Activated naive CD4-positive, alpha-beta T cell treated with Interleukin-2 at 50 U/mL for 16 hours (primary cell): ENCODE measurements around the gene FOXE3.

Experiments
- DNase-seq: peaks from one replicate; pipeline ENCODE4 v3.0.0-alpha.2; 2020

FOXE3 gene

DNA sequence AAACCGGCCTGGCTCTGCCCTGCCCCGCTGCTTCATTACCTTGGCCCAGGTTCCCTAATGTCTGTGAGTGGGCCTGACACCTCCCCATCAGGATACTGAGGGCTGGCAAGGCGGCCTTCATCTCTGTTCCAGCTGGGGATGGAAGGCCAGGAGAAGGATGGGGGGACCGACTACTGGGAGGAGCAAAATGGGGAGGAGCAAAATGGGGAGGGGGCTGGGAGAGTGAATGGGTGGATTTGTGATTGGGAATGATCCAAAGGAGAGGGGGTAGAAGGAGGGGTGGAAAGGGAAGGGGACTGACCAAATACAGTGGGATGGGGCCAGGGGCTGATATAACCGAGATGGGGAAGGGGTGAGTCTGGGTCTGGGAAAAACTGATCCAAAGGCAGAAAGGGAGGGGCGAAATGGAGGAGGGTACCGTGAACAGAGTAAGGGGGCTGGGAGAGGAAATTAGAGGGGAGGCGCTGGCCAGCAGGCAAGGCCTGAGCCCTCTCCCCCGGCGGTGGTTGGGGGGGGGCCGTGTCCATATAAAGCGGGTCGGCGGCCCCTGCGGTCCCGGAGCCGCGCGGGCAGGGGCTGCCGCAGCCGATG is at the start of gene FOXE3:
Gene FOXE3 (plus strand): TSS at position 558 of the 591 bp plus-strand sequence. CDS start 31 bp downstream, at position 589.
- DNase-seq: no peak

DNA sequence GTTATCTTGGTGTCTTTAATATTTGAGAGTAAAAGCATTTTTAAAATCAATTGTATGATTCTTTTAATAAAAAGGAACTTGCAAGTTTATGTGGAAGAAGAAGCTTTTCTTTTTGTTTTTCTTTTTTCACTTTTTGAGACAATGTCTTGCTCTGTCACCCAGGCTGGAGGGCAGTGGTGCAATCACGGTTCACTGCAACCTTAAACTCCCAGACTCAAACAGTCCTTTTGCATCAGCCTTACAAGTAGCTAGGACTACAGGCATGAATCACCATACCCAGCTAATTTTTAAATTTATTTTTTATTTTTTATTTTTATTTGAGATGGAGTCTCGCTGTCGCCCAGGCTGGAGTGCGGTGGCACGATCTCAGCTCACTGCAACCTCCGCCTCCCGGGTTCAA is 48.4 kb upstream of the FOXE3 start:
- DNase-seq: no peak

DNA sequence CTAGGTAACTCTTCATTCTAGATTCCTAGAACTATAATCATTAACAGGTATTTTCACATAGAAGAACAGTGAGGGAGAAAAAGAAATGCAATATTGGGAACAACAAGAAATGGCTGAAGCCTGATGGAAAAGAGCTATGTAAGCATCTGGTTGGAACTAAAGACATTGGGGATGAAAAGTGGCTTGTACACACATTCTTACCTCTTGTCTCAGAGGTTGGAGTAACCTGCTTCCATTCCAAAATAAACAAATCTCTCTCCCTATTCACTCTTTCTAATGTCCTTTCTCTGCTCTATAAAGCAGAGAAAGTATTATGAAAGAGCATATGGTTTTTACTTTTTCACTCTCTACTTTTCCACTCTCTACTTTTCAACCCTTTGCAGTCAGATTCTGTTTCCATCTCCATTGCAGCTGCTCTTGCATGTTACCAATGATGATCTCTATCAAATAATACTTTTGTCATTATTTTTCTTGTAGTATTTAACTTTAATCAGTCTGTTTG is 45.0 kb upstream of the FOXE3 start:
- DNase-seq: no peak

DNA sequence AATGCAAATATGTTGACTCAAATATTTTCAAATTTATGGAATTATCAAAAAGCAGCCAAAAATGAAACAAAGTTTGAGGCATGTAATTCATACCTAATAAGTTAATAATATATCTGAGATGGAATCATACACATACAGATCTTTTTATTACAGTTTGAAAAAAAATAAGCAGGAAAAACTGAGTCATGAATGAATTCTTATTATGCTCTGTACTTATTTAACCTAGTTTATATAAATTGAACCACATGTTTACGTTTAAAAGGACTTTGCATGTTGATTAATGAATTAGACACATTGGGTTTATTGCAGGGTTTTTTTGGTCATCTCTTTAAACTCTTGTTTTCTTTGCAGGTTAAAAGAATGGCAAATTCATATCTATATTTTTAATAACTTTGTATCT is 41.6 kb upstream of the FOXE3 start:
- no peak for DNase-seq

DNA sequence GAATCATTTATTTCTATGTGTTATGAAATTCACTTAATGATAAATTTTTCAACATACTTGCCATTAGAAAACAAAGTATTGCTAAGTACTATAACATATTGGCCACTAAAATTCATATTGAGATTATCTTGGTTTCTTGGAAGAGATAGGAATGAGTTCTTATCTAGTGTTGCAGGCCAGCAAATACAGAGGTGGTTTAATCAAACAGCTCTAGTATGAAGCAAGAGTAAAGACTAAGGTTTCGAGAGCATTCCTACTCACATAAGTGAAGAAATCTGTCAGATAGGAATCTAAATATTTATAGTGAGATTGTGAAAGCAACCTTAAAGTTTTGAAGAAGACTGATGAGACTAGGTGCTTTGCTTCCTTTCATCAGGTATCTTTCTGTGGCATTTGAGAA is 37.9 kb upstream of the FOXE3 start:
- no peak for DNase-seq

DNA sequence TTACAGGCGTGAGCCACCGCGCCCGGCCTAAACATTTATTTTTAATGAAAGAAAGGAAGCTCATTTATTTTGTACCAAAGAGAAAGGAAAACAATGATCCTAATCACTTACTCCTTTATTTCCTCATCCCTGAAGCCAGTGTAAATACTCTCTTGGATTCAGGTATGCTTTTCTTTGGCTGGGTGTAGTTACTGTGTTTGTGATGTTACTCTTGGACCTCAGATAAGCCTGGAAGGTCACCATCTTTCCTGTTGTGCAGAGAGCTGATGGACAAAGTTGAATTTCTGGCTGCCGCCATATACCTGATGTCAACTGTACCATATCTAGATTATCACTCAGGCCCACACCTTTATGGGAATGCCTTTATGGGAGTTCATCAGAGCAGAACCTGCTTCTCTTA is 35.4 kb upstream of the FOXE3 start:
- DNase-seq: no peak

DNA sequence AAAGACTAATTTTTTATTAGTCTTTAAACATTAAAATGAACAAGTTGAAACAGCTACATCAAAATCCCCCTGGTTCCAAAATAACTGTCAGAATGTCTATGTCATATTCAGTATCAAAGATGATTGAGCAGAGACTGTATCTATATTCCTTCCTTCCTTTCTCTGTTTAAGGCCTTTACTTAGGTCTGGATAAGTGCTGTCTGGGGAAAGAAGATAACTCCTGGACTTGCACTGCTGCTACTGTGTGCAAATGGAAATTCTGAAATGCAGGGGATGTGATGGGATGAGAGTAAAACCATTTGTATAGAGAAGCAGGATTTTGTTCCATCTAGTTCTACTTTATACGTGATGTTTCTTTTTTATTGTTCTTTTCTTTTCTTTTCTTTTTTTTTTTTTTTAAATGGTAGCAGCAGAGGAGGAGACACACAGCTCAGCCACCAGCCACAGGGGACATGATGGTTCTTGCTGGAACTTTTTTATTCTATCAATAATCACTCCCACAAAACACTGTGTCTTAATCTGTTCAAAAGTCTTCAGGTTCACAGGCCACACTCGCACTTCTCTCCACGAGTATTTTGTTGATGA is 33.6 kb upstream of the FOXE3 start:
- no peak for DNase-seq

DNA sequence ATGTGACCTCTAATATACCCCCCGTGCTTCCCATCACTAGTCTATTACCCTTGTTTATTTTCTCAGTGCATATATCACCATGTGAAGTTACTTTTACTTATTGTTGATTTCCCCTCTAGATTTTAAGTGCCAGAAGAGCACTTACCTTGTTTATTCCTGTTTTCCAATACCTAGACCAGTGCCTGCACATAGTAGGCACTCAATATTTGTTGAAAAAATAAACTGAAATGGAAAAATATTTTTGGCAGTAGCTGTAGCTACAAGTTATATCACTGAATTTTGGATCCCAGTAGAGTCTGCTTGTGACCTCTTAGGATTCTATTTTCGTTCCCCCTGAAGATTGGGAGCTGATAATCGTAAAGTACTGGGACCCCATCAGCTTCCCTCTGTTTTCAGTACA is 32.0 kb upstream of the FOXE3 start:
- no peak for DNase-seq

DNA sequence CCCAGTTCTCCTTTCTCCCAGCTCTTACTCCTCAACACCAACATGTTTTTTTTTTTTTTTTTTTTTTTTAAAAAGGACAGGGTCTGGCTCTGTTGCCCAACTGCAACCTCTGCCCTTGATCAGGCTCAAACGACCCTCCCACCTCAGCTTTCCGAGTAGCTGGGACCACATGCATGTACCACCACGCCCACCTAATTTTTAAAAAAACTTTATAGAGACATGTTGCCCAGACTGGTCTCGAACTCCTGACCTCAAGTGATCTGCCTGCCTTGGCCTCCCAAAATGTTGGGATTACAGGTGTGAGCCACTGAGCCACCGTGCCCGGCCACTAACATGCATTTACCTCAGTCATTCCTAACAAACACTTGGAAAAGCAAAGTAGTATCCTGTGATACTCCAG is 31.1 kb upstream of the FOXE3 start:
- no peak for DNase-seq

DNA sequence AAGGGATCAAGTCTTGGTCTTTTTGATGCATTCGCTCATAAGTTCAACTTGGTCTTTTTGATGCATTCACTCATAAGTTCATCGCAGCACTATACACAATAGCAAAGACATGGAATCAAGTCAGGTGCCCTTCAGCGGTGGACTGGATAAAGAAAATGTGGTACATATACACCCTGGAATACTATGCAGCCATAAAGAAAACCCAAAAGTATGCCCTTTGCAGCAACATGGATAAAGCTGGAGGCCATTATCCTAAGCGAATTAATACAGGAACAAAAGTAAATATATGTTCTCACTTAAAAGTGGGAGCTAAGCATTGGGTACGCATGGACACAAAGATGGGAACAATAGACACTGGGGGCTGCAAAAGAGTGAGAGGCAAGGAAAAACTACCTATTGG is 29.8 kb upstream of the FOXE3 start:
- DNase-seq: no peak

DNA sequence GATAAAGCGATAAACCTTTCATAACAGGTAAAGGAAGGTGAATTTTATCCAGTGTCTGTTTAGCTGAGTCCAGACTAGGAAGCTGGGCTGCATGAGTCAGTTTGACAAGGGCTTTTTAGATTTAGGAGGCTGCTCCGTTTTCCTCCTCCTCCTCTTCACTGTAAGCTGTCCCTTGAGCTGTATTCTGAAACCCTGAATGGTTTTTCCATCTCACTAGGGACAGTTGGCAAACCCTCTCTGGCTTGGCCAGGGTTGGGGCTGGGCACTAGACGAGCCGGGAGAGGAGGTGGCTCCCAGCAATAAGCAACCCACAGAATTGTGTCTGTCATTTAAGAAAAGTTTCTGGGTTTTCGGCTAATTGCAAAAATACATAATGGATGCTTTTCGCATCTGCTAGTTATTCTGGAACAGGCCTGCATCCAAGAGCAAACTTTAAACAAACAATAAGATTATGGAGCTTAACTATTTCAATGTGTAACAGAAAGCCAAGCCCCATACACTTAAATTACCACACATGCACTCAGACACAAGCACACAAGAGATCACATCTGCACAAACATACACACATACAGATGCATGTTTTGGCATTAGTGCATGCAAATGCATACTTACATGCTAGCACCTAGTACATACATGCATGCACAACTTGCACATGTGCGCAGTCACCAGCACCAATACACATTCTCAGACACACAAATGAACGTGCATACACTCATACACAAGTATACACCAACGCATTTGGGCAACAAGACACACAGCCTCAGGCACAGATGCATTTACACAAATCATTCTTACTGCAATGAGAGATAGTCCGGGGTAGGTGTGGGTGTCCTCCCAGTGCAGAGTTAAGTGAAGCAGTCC is 27.8 kb upstream of the FOXE3 start:
- DNase-seq: no peak

DNA sequence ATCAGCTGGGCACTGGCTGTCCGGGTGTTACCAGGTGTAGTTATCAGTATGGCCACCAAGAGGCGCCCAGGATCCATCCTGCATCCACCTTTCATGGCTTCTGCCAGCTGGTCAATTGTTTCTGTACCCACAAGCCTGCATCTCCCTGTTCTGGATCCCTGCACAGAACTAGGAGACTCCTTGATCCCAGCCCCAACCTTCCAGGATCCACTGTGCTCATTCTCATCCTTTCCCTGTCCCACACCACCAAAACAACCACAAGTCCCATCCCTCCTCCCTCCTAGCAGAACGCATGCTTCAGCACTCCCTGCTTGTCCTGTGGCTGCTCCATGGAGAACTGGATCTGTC is 27.2 kb upstream of the FOXE3 start:
- DNase-seq: peak; percentile 50

DNA sequence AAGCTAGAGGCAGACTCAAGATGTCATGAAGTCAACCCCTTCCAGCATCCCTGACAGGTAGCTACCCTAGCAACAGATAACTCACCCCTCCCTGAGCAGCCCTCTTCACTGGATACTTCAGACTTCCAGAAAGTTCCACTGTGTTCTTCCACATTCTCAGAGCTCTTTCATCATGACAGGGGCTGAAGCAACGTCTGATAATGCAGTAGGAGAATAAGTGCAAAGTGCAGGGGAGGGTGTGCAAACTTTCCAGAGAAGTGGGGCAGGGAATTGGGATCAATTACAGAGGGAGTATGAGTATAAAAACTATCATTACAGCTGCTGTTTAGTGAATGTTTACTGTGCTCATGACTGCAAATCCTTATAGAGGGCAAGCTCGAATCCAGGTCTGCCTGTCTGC is 26.4 kb upstream of the FOXE3 start:
- no peak for DNase-seq

DNA sequence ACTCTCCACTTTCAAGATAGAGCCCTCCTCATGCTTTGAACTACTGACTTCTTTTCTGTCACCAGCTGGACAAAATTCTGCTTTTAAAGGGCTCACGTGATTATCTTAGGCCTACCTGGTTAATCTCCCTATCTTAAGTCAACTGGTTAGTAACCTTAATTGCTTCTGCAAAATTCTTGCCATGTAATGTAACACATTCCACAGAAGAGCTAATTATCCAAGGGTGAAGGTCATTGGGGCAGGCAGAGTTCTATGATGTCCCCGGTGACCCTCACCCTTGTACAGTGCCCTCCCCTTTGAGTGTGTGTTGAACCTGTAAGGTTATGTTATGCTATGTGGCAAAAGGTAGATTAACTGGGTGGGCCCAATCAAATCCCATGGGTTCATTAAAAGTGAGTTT is 25.2 kb upstream of the FOXE3 start:
- DNase-seq: no peak

DNA sequence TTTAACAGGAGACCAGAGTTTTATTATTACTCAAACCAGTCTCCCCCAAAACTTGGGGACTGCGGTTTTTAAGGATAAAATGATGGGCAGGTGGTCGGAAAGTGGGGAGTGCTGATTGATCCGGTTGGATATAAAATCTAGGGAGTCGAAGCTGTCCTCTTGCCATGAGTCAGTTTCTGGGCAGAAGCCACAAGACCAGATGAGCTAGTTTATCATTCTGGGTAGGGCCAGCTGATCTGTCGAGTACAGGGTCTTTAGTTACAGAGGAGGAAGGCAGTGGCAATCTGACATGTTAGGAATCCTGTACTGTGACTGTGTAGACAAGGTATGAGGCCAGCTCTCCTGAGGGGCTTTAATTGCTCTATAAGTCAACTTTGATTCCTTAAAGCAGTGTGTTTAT is 22.9 kb upstream of the FOXE3 start:
- no peak for DNase-seq

DNA sequence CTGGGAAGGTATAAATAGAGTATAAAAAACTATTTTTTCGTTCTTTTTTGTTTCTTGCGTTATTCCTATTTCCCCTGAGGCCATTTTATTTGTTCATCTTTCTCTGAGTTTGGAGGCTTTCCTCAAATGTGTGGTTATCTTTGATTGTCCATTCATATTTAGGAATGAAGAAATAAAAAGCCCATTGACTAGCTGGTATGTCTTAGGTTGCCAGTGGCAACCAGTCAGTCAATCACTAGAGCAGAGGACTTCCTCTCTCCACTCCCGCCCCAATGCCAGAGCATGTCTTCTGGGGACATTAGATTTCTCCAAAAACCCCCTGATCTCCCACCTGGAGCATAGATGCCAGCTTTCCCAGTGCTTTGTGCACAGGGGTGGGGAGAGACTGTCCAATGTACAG is 20.7 kb upstream of the FOXE3 start:
- no peak for DNase-seq

DNA sequence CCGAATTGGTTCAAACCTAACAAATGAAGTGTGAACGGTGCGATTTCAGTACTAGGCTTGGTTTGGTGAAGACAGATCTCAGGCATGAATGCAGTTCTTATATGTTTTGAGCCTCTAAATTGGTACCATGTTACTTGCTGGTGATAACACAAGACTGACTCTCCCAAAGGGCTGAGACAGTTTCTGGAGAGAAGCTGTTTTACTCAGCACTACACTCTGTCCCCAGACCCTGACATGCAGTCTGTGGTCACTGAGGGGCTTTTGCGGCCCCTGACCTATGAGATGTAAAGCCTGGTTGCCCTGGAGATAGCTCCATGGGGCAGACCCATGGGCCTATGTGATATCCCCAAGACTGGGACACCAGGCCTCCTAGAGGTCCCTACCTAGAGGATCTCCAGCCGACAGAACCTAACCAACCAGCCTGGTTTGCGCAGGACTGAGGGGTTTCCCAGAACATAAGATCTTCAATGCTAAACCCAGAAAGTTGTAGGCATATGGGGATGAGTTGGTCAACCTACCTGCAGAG is 19.4 kb upstream of the FOXE3 start:
- DNase-seq: no peak

DNA sequence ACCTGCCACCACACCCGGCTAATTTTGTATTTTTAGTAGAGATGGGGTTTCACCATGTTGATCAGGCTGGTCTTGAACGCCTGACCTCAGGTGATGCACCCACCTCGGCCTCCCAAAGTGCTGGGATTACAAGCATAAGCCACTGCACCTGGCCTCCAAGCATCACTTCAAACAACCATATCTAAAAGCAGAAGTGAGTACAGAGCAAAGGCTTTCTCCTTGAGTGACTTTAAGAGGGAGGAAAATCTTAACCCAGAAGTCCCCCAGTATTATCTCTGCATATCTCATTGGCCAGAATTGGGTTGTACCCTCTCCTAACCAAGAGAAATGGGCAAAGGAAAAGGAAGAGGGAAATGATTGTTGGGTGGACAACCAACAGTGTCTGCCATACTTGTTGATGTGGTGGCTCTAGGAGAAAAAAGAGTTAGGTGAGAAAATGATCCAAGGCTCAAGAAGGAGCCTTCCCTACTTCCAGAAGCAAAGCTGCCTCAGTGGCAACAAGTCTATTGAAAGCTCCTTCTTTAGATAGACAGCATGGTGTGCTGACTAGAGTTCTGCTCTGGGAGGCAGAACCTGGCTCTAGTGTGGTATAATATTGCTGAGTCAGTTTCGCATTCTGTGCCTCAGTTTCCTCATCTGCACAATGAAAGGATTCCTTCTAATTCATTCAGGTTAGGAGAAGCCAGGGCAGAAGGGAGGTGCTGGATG is 16.8 kb upstream of the FOXE3 start:
- DNase-seq: no peak

DNA sequence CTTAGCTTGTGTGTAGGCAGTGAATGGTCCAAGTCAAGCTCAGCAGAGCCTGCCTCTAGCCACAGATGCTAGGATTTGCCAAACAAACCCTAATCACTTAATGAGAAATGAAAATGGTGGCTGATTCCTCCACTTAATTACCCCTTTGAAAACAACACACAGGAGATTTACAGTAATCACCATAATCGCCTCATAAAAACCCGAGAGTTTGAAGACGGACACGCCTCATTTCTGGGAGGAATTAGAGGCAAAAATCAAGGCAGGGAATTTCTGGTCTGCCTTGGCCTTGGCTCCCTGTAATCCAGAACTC is 16.3 kb upstream of the FOXE3 start:
- DNase-seq: no peak

DNA sequence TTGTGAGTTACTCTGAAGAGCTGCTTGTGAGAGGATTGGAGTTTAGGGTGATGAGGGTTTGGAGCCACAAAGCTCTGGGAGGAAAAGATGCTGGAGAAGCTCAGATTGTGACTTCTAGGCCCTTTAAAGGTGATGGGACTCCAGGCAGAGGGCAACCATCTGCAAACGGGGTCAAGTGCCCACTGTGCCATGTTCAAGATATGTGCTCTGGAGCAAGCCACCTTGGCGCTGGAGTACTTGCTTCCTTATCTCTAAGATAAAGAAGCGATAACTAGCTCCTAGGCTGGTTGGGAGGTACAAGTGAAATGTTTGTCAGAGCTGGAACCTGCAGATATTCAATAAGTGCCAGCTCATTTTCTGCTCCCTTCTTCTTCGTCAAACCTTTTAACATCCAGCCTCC is 14.3 kb upstream of the FOXE3 start:
- DNase-seq: no peak

DNA sequence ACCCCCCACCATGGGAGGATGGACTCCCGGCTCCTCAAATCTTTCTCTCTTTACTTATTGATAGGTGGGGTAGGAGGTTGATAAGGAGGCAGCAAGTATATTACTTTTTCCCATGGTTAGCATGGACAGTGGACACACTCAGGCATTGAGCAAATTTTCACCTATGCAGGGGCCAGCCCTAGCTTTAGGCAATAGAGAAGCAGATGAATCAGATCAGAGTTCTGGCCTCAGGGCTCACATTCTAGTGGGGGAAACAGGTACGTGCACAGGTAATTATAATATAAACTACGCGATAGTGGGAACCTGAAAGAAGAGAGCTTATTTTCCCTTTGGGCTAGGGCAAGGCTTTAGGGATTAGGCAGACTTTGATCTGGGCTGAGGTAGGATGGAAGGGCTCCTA is 13.5 kb upstream of the FOXE3 start:
- no peak for DNase-seq

DNA sequence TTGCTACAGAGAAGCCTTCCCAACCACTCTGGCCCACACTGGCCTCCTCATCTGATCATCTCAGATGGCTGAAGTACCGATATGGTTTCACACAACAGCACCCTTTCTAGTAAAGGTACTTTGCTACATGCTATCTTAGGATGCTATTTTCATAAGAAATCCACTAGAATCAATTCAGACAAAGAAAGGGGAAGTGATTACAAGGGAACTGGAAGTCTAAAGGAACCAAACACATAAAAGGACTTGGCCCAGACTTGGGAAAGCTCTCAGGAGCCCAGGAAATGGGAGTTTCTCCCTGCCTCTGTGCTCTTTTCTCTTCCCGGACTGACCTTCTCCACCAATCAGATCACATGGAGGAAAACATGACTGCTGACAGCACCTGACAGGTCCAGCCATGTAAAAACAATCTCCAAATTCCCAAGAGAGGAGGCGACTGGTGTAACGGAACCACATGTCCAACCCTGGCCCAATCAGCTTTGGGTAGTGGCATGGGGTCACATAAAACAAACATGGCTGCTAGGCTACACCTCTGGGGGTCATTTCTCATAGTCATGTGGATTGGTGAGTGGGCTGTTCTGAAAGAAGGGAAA is 12.7 kb upstream of the FOXE3 start:
- DNase-seq: no peak

DNA sequence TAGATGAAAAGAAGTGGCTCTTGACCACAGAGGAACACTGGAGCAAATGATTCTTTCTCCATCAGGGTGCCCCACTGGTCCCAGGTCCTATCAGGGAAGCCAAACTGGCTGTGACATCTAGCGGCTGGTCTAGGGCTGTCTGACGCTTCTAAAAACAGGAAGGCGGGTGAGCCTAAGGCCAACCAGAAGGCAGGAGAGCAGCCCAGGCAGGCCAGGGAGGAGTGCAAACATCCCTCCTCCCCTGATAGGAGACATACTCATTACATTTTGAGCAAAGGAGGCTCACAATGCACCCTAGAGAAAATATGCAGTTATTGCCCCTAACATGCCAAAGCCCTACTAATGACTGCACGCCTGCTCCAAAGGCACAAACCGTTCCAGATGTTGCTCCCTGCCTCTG is 10.4 kb upstream of the FOXE3 start:
- DNase-seq: no peak
